ENCODE measurements around the gene TMC2.

- TF ChIP-seq POLR2A (IDR thresholded peaks at IDR 0.05) (peak; percentile 49), CTCF (IDR thresholded peaks at IDR 0.05) (no peak)
Observed at GRCh38 chr20:2663887-2664719, 127.7 kb downstream of the TMC2 start, which contains the start of gene IDH3B.
